Thyroid gland (tissue), 4 donors: Measurements from ENCODE around the gene KIF5C.

Experiments used
- CTCF ChIP-seq, 6 experiments: fragments of 200-600 bp in 3 of 6; fragments of 450-650 bp in 3 of 6; sonication (generic) in 3 of 6; IDR thresholded peaks; one replicate each; pipeline ENCODE4 v1.5.1; 2016 to 2019; ENCODE audit warnings: antibody characterized with exemption in 6 of 6, mild to moderate bottlenecking in 2 of 6, inconsistent platforms in 1 of 6, moderate library complexity in 1 of 6
- POLR2A ChIP-seq, 2 donors: fragments of 450-650 bp; IDR thresholded peaks; one replicate each; pipeline ENCODE4 v1.6.1; 2017; ENCODE audit warnings: antibody characterized with exemption in 2 of 2, mild to moderate bottlenecking in 2 of 2, moderate library complexity in 1 of 2

GRCh38 chr2:148949348-148949747 lies 74.3 kb downstream of the KIF5C start:
- TF ChIP-seq CTCF (IDR thresholded peaks at IDR 0.05) (no peak), POLR2A (IDR thresholded peaks at IDR 0.05) (no peak)
